GM10847 (cell line): Measurements from ENCODE around the gene SIMC1.
"Not testable (repeated sequence)": the region's sequence is repeated elsewhere in the genome, so short reads cannot be mapped to it uniquely, and the experiment has no call there.

ENCODE experiments used
- POLR2A ChIP-seq: IDR thresholded peaks from 2 replicates; pipeline ENCODE4 v1.6.1; 2011; ENCODE audit not compliant: insufficient read length; ENCODE audit errors: extremely low read depth

The SIMC1 gene

DNA sequence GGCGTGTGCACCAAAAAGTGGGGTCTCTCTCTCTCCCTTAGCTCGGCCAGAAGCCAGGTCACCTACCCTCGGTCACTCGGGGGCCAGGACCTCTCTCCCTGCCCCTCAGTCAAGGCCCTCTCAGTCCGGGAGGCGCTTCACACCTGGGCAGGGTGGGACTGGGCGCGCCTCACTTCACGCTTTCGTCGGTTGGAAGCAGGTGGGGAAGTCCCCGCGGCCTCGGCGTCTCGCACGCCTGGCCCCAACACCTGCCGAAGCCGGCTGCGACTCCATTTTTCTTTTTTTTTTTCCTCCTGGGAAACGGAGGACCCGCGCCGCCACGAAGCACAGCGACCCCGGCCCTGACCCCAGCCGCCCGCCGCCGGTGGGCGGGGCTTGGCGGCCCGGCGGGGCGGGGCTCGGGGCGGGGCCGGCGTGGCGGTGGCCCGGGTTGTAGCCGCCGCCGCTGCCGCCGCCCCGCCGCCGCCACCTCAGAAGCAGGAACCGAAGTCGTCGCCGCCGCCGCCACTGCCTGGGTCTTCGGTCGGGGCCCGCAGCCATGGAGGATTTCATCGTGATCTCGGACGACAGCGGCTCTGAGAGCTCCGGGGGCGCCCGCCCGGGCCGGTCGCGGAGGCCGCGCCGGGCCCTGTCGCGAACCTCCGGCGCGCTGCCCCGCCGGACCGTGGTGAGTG lies at the start of gene SIMC1:
SIMC1 (plus strand) TSS at position 454 of the 674 bp plus-strand sequence; CDS start at position 539, 85 bp downstream.
- not testable (repeated sequence) for TF ChIP-seq POLR2A

DNA sequence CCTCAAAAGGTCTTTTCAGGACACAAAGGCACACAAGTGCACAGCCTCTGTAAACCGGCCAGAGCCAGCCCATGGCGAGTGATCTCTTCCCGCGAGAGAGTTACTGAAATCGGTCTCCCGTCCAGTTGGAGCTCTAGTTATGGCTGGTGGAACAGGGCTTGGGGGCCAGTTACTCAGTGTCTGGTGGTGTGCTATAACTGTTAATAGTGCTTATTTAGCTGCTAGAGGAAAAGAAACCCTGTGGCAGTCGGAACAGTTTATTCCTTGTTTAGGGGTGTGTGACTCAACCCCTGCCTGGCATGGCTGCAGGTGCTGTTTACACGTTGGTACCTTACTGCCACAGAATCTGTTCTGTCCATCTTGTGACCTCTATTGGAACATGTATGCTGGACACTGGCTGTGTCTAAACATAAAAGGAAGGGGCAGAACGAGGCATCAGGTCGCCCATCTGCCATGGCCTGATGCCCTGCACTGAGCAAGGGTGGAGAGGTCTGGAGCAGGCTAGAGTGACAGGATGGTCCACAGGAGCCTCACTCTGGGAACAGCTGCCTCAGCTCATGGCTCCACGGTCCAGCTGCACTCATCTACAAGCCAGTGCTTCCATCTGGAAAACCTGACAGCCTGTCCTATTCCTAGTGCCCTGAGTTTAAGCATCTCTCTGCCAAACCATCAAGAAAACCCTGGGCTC lies 49.6 kb upstream of the SIMC1 start:
- TF ChIP-seq POLR2A, result no peak

DNA sequence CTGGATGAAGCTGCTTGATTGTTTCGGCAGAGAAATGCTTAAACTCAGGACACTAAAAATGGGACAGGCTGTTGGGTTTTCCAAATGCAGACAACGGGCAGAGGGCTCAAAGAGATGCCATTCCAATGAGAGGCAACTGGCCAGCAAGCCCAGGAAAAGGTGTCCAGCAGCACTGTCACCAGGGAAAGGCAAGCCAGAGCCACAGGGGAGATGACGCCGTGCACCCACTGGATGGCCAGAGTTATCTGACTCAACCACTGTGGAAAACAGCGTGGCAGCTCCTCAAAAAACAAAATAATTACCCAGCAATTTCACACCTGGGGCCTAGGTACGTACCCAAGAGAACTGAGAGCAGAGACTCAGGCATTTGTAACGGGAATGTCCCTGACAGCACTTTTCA lies 48.4 kb upstream of the SIMC1 start:
- no peak for TF ChIP-seq POLR2A

DNA sequence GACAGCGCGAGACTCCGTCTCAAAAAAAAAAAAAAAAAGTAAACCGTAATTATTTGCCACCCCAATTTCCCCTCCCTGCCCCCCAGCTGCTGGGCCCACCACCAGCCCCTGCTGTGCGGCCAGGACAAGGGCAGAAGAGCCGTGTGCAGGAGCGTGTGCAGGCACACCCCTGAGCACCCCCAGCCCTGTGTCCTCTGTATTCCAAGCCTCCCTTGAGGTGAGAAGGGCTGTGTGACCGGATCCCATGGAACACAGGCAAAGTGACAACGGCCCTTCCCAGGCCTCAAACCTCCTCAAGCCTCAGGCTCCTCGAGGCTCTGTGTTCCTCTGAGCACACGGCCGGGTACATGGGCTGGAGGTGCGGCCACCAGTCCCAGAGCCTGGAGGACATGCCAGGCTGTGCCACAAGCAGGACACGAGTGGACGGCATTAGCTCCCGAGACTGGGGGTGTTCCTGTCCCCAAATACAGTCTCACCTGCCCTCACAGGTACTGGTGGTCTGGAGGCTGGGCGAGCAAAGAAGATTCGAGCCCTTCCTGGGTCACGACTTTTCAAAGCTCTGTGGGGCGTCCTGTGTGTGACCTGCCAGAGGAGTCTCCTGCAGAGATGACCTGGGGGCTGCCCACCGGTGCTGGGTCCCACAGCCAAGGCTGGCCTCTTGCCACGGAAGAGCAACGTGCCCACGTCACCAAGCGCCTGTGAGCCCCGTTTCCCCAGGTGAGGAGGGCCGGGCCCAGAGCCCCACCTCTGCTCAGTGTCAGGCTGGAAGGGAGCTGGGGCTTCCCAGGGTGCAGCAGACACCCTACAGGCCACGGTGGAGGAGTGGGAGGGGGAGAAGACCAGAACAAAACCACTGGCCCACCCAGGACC lies 47.1 kb upstream of the SIMC1 start:
- no peak for TF ChIP-seq POLR2A

DNA sequence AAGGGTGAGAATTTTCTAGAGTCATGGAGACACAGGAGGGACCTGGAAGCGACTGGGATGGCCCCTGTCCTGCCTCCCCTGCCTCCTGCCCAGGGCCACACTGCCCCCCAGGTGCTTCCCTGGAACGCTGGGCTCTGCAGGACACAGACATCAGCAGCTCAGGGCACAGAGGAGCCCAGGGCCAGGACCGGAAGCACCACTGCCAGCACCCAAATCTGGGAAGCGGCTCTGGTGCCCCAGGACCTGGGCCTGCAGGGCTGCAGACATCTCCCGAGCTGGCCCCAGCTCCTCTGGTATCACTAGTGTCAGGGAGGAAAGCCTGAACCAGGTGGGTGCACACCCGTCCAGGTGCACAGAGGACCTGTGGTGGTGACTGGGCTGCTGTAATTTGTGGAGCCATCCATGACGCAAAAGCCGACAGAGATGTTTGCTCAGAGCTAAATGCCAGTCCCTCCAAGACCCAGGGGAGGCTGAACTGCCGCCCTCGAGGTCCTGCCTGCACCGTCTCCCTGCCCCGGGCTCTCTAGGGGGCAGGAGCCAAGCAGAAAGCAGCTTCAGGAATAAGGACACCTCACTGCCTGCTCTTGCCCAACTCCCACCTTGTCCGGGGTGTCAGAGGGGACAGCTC lies 46.0 kb upstream of the SIMC1 start:
- no peak for TF ChIP-seq POLR2A

DNA sequence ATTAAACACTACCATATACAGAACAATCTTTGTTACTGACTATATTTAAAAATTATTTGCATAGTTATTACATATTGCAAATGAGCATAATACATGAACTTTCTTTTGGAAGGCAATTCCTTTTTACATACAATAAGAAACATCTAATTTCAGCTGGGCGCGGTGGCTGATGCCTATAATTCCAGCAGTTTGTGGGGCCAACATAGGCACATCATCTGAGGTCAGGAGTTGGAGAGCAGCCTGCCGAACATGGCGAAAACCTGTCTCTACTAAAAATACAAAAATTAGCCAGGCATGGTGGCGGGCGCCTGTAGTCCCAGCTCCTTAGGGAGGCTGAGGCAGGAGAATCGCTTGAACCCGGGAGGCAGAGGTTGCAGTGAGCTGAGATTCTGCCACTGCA lies 36.4 kb upstream of the SIMC1 start:
- TF ChIP-seq POLR2A, result no peak

DNA sequence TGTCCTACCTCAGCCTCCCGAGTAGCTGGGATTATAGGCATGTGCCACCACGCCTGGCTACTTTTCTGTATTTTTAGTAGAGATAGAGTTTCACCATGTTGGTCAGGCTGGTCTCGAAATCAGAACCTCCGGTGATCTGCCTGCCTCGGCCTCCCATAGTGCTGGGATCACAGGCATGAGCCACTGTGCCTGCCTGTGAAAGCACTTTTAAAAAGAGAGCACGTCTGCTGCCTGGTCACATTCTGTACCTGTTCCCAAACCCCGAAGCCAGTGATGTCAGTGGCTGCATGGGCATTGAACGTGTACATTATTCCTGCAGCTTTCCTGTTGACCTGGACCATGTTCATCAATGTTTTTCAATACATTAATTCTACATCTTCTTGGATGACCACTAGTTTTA lies 35.1 kb upstream of the SIMC1 start:
- TF ChIP-seq POLR2A, result no peak

DNA sequence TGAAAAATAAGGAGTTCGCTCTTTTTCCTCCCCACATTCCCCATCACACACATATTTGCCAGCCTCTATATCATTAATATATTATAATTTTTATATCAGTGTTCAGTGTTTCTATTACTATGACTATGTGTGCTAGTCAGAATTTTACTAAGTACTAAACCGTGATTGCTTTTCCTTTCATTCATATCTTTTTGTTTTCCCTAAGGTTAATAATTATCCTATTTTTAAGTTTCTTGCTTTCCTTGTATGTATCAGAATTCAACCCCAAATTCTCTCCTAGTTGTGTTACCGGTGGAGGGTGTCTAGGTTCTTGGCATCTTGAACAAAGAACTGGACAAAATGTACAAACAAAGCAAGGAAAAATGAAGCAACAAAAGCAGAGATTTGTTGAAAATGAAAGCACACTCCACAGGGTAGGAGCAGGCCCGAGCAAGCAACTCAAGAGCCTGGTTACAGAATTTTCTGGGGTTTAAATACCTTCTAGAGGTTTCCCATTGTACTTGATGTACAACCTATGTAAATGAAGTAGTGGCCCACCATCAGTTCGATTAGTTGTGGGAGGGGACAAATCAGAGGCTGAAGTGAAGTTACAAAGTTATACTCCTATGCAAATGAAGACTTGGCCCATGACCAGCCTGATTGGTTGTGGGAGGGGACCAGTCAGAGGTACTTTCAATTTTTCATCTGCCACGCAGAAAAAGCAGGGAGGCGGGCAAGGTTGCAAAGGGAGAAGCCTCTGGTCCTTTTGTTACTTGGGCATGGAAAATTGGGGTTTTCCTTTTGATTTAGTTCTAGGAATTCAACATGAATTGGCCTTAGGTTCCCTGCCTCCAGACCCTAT lies 79.5 kb downstream of the SIMC1 start:
- TF ChIP-seq POLR2A, result no peak

DNA sequence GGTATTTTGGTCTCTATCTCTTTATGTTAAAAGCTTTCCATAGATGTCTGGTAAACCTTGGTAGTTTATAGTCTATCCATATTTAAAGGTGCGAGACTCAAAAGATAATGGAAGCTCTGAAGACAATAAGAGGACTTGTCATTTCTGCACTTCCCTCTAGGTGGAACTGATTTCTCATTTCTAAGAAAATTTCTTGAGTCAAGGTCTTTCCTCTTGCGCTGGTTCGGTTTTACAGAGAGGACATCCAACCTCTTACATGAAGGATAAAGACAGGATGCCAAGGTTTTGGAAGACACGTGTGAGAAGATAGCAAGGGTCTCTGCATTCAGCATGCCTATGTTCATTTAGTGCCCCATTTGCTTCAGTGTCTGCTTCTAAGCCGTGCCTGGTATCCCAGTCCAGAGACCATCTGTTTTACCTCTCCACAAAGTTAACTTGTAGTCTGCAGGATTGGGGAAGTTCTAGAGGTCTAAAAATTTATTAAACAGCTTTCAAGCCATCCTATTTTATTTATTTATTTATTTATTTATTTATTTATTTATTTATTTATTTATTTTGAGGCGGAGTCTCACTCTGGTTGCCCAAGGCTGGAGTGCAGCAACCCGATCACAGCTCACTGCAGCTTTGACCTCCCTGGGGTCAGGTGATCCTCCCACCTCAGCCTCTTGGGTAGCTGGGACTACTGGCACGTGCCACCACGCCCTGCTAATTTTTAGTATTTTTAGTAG lies 81.8 kb downstream of the SIMC1 start:
- no peak for TF ChIP-seq POLR2A

DNA sequence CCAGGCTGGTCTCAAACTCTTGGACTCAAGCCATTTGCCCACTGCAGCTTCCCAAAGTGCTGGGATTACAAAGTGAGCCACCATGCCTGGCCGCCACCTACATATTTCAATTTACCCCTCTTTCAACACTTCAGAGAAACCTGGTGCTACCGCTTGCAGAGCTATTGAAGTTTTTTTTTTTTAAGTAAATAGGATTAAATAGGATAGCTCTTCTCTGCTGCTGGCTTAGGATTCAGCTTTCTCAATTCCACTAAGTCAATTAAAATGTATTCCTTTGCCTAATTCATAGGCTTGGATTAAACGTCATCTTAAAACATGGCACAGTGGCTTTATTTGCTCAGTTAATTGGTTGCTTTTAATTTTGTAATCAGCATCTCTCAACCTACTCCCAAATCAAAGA lies 82.4 kb downstream of the SIMC1 start:
- TF ChIP-seq POLR2A, result no peak

DNA sequence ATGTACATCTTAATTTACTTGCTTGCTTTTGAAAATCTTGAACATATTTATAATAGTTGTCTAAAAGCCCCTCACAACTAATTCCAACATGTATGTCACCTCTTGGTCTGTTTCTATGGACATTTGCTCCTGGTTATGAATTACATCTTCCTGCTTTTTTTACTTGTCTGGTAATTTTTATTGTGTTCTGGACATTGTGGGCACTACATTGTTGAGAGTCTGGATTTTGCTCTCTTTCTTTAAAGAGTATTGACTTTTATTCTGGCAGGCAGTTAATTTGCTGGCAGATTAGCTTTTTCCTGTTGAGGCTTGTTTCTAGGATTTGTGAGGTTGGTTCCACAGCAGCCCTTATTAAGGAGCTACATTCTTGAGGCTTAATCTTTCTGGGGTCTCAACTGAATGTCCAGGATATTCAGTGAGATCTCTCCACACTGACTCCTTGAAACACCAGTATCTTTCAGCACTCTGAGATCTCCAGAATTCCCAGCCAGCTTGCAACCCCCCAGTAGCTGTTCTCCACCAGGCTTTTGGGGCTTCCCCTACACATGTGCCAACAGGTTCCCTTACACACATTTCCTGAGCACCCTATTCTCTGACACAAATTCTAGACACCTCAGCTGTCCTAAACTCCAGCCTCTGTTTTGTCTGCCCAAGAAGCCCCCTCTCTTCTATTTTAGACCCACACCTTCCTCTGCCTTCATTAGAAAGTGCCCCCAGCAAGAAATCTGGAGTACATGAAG lies 96.0 kb downstream of the SIMC1 start:
- TF ChIP-seq POLR2A, result no peak

DNA sequence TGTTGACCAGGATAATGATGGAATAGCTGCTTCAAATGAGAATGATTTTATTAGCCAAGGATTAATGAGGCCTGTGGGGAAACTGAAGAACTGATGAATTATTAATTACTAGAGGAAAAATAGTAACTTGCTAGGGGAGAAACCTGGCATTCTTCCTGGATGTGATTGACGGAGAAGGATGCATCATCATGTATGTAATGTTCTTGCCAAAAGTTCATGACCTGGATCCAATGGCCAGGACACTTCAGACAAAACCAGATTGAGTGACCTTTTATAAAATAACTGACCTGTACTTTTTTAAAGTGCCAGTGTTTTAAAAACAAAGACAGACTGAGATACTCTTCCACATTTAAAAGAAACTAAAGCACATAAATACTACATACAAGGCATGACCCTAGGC lies 99.7 kb downstream of the SIMC1 start:
- TF ChIP-seq POLR2A, result no peak

DNA sequence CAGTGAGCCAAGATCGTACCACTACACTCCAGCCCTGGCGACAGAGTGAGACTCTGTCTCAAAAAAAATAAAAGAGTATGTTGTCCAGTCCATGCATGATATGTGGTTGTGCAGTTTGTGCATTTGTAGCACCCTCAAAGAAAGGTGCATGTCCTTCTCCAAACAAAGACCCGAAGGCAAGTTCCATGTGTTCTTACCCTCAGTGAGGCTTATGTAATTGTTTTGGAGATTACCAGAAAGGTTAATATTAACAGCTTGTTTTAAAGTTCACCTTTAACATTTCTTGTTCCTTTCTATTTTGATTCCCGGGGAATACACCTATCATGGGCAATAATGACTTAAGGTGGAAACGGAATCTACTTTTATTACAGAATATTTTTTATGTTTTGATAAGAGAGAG lies 101.1 kb downstream of the SIMC1 start:
- TF ChIP-seq POLR2A, result no peak
